Subcutaneous adipose tissue (tissue), 4 donors: Measurements from ENCODE around the gene RBM19. TPM values are rescaled to one million over a fixed set of nuclear protein-coding genes. Genes with fewer than 3 reads are reported as not detected.

Experiments
- total RNA-seq, 4 donors: library from RNA; depleted of rRNA; stranded (reverse); fragments of >200 nt; gene quantifications; one replicate each; pipeline ENCODE4 v1.1.0, GENCODE V29; 2016
- TF ChIP-seq, protein P1 (sequence below): fragments of 450-650 bp; IDR thresholded peaks from one replicate; pipeline ENCODE4 v1.5.1; 2016; ENCODE audit warnings: low read depth, mild to moderate bottlenecking, control low read depth, antibody characterized with exemption, moderate library complexity

Gene RBM19
- total RNA-seq, 4 donors from 2014 or later, result 19.2 to 54.4 (median 32.1) TPM

DNA sequence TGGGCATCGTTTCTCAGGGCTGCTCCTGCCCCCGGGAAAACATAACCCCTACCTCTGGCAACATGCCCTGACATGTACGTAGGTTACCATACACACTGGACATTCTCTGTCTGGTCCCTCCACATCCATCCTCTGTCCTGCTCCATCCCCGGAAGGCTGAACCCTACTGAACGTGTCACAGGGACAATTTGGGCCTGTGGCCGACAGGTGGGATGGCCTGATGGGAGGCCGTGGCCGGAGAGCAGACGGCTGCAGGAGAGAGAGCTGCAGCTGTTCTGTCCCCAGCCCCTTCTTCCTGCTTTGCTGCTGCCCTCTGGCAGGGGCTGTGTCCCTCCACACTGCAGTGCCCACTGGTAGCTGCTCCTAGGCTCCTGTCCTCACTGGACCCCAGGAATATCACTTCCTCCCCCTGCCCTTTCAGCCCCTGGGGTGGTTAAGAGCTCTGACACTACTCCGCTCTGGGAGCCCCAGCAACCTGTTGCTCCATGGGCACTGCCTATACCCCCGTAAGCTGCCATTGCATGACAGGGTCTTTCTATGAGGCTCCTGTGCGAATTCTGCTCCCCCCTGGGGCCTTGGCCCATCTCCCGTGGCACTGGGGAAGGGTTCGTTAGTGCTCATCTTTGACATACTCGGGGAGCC is 125.6 kb downstream of the RBM19 start:
- TF ChIP-seq, protein P1, sequence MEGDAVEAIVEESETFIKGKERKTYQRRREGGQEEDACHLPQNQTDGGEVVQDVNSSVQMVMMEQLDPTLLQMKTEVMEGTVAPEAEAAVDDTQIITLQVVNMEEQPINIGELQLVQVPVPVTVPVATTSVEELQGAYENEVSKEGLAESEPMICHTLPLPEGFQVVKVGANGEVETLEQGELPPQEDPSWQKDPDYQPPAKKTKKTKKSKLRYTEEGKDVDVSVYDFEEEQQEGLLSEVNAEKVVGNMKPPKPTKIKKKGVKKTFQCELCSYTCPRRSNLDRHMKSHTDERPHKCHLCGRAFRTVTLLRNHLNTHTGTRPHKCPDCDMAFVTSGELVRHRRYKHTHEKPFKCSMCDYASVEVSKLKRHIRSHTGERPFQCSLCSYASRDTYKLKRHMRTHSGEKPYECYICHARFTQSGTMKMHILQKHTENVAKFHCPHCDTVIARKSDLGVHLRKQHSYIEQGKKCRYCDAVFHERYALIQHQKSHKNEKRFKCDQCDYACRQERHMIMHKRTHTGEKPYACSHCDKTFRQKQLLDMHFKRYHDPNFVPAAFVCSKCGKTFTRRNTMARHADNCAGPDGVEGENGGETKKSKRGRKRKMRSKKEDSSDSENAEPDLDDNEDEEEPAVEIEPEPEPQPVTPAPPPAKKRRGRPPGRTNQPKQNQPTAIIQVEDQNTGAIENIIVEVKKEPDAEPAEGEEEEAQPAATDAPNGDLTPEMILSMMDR, result no peak

DNA sequence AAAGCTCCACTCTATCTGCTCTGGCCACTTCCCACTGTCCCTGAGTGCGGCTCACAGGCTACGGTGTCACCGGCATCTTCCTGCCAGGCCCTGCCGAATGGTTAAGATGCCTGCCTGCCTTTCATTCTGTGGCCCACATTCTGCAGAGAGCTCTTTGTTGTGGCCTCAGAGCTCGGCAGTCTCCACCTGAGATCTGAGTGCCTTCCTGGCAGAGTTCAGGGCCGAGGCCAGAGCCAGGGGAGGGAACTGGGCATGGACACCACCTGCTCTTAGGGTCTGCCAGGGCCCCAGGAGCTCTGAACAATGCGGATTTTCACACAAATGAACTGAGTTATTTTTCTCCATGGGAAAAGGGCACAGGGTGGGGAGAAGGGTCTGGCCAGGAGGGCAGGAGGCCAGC is 127.2 kb downstream of the RBM19 start:
- TF ChIP-seq, protein P1, result no peak

DNA sequence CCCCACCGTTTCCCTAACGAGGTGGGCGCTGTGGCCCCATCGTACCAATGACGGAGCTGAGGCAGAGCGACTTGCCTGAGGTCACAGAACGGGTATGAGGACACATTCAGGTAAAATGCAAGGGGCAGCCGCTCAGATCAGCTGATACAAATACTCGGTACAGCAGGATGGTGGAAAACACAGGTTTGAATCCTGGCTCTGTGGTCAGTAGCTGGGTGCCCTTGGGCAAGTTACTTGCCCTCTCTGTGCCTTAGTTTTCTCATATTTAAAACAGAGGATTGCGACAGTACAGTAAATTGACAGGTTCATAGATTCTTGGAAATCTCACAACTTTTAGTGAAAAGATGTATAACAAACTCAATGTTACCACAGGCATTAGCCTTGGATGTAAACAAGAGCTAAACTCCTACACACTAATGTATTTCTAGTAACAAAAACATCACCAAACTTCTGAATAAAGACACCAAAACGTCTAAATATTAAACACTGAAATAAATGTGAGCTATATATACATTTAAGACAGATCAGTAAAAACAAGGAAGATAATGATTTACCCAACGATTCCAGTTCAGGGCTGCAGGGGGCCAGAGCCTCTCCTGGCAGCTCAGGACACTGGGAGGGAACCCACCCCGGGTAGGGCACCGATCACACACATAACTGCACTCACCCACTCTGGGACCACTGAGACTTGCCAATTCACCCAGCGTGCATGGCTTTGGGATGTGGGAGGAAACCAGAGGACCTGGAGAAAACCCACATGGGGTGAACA is 128.4 kb downstream of the RBM19 start:
- TF ChIP-seq, protein P1, result no peak

DNA sequence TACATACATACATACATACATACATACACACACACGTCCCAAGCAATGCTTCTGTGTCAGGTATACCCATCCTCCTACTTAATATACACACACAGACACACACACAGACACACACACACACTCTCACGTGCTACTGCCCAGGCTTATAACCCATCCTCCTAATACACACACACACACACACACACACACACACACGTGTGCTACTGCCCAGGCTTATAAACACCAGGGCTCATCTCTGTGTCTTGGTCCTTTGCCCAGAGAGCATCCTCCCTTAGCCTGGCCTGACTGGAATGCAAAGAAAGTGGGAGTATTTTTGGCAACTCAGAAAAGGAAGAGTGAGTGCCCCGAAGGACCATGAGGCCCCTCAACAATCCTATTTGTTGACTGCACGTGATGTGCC is 129.0 kb downstream of the RBM19 start:
- TF ChIP-seq, protein P1, result no peak

DNA sequence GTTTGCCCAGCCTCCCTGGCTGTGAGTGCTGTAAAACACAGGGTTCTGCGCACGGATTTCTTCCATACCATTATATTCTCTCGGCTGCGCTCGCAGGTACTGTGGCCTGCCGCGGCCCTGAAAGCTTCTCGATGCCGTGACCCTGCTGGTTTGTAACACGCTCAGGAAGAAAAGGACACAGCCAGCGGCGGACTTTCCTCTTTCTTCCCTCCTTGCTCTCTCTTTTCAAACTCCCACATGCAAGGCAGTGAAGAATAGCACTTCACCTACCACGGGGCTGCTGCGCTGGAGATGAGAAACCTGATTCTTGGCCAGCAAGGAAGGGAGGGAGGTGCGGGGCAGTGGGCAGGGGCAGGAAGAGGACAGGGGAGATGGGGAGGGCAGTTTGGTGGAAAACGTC is 130.2 kb downstream of the RBM19 start:
- TF ChIP-seq, protein P1, result no peak

DNA sequence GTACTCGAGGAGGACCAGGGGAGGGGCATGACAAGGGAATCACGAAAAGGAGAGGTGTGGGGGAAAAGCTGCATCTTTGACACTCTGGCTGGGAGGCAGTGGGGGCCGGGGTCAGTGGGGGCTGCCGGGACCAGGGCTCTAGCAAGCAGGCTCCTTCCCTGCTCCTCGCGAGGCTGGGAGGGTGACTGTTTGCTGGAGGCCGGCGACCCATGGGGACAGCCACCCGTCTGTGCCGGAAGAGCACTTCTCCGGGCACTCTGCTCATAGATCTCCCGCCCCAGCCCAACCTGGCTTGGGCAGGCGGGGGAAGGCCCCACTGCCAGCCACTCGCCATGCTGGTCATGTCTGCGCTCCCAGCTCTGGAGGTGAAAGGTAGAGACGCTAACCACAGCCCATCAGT is 130.7 kb downstream of the RBM19 start:
- TF ChIP-seq, protein P1, result no peak

DNA sequence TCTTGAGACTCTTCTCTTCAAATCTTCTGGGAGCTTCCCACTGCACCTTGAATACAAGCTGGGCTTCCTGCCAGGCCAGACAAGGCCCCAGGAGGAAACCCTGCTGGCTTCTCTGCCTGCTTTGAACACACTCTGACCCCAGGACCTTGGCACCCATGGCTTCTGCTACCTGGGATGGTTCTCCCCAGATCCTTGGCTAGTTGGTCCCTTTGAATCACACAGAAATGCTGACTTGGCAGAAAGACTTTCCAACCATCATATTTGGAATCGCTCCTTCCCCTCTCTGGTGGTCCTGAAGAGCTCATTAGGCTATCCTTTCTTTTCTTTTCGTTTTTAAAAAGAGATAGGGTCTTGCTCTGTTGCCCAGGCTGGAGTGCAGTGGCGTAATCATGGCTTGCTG is 132.7 kb downstream of the RBM19 start:
- TF ChIP-seq, protein P1, result no peak
